ENCODE measurements around the gene P4HB.

The P4HB gene

GRCh38 chr17:81895400-81895799, 35.1 kb upstream of the P4HB start:
- DNase-seq = no peak

- DNase-seq = no peak
Measured at GRCh38 chr17:81891303-81891552, 30.9 kb upstream of the P4HB start.

GRCh38 chr17:81890447-81891302, 30.3 kb upstream of the P4HB start:
- DNase-seq = peak; percentile 71

- no peak for DNase-seq
Measured at GRCh38 chr17:81889602-81890001, 29.3 kb upstream of the P4HB start.

- DNase-seq = no peak
Measured at GRCh38 chr17:81888988-81889595, 28.8 kb upstream of the P4HB start.

- no peak for DNase-seq
Measured at GRCh38 chr17:81888105-81888987, 28.0 kb upstream of the P4HB start.

- DNase-seq = no peak
Measured at GRCh38 chr17:81885869-81886548, 25.7 kb upstream of the P4HB start.

GRCh38 chr17:81885454-81885853, 25.1 kb upstream of the P4HB start:
- DNase-seq = no peak

- DNase-seq = no peak
Measured at GRCh38 chr17:81884968-81885367, 24.6 kb upstream of the P4HB start.

- DNase-seq = no peak
Measured at GRCh38 chr17:81884520-81884919, 24.2 kb upstream of the P4HB start.

GRCh38 chr17:81879121-81879520, 18.8 kb upstream of the P4HB start:
- no peak for DNase-seq

- DNase-seq = no peak
Measured at GRCh38 chr17:81878294-81878693, 18.0 kb upstream of the P4HB start.

GRCh38 chr17:81877569-81877968, 17.2 kb upstream of the P4HB start:
- DNase-seq = no peak

- DNase-seq = peak; percentile 99
Measured at GRCh38 chr17:81871387-81872230, 11.3 kb upstream of the P4HB start.

- DNase-seq = no peak
Measured at GRCh38 chr17:81870981-81871386, 10.6 kb upstream of the P4HB start, which contains the start of gene ARHGDIA. ARHGDIA (minus strand) TSS chr17:81871337; CDS start chr17:81869930, 1,407 bp downstream.

GRCh38 chr17:81870131-81870980, 10.0 kb upstream of the P4HB start:
- peak; percentile 79 for DNase-seq

GRCh38 chr17:81869221-81870130, 9.1 kb upstream of the P4HB start:
- DNase-seq = peak; percentile 76

GRCh38 chr17:81868674-81869220, 8.4 kb upstream of the P4HB start:
- no peak for DNase-seq

- no peak for DNase-seq
Measured at GRCh38 chr17:81867991-81868673, 7.8 kb upstream of the P4HB start.

Measured in activated effector memory CD4-positive, alpha-beta T cell treated with anti-CD3 and anti-CD28 coated beads, Interleukin-2, amount 50 U/mL, for 16 hours (primary cell).